ENCODE results near the gene TIMM17B.
A peak's percentile ranks its signal among the peaks of the same experiment; 100 is the strongest.

- peak in 1 of 4 donors; percentile 35 for TF ChIP-seq POLR2A (IDR thresholded peaks at IDR 0.05)
- TF ChIP-seq CTCF (IDR thresholded peaks at IDR 0.05), result no peak
Observed at GRCh38 chrX:48937054-48937907, 39.7 kb upstream of the TIMM17B start.
